ENCODE data around the gene KAZN. TPM values are rescaled to one million over a fixed set of nuclear protein-coding genes. Genes with fewer than 3 reads are reported as not detected.
A peak's percentile ranks its signal among the peaks of the same experiment; 100 is the strongest.

The KAZN gene
- total RNA-seq, 1 experiment from 2014 or later, result 2.4 TPM

- POLR2A ChIA-PET, result no interaction called here
- H3K36me3 ChIP-seq (ENCODE audit: control insufficient read depth, insufficient read depth, low read length), result no peaks in the 10 kb centered on the region
- H3K4me1 Mint-ChIP-seq (ENCODE audit: low read depth, unreplicated experiment), result peaks cover 10% of the 10 kb centered on the region
- CTCF ChIA-PET, result interaction anchor here (0.5 to 1.0 kb wide), 2 partner anchors 11 to 105 kb away, joined by 3 to 6 read pairs; no protein-coding TSS in a partner anchor
- H3K27me3 ChIP-seq (replicated peaks; ENCODE audit: control insufficient read depth, insufficient read depth, low read length), result no peaks in the 10 kb centered on the region; the same call in none of the 2 replicates
- TF ChIP-seq, protein P1, sequence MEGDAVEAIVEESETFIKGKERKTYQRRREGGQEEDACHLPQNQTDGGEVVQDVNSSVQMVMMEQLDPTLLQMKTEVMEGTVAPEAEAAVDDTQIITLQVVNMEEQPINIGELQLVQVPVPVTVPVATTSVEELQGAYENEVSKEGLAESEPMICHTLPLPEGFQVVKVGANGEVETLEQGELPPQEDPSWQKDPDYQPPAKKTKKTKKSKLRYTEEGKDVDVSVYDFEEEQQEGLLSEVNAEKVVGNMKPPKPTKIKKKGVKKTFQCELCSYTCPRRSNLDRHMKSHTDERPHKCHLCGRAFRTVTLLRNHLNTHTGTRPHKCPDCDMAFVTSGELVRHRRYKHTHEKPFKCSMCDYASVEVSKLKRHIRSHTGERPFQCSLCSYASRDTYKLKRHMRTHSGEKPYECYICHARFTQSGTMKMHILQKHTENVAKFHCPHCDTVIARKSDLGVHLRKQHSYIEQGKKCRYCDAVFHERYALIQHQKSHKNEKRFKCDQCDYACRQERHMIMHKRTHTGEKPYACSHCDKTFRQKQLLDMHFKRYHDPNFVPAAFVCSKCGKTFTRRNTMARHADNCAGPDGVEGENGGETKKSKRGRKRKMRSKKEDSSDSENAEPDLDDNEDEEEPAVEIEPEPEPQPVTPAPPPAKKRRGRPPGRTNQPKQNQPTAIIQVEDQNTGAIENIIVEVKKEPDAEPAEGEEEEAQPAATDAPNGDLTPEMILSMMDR (IDR thresholded peaks at IDR 0.05; ENCODE audit: insufficient read depth in 1 of 2, low read depth in 1 of 2, low read length in 1 of 2, severe bottlenecking in 1 of 2, unreplicated experiment in 1 of 2), result peak; percentile 82 to 88
- peaks cover 21% of the 10 kb centered on the region for H3K27me3 Mint-ChIP-seq (ENCODE audit: insufficient read depth, unreplicated experiment)
- intact Hi-C loops (cut with micrococcal nuclease; ENCODE audit: unreplicated experiment), result loop anchor here (1.0 to 10.0 kb wide), 4 partner anchors 38 to 1135 kb away; no protein-coding TSS in a partner anchor
- no peak overlapping the region for H3K27ac Mint-ChIP-seq (ENCODE audit: unreplicated experiment)
- no peaks in the 10 kb centered on the region for H3K9me3 ChIP-seq
- H3K4me3 ChIP-seq (ENCODE audit: low read depth, low read length), result no peak overlapping the region
- peak; percentile 61 to 72 for DNase-seq
- no peaks in the 10 kb centered on the region for H3K36me3 Mint-ChIP-seq (ENCODE audit: insufficient read depth, unreplicated experiment)
- H3K4me1 ChIP-seq, result 0 out of 2 replicates have a peak, but pooled peaks cover 5% of the 10 kb centered on the region
- H3K9me3 Mint-ChIP-seq (ENCODE audit: unreplicated experiment), result no peaks in the 10 kb centered on the region
- no peak overlapping the region for H3K4me3 Mint-ChIP-seq (ENCODE audit: unreplicated experiment)
- no TSS peak for BruUV-seq (replicated peaks)
These were observed 501.8 kb downstream of the KAZN start for GRCh38 chr1:15100121-15100879.

GRCh38 chr1:15100880-15101760 lies 502.6 kb downstream of the KAZN start:
- 0 out of 2 replicates have a peak, but pooled peaks cover 5% of the 10 kb centered on the region for H3K4me1 ChIP-seq
- CTCF ChIA-PET, result no interaction called here
- H3K36me3 Mint-ChIP-seq (ENCODE audit: insufficient read depth, unreplicated experiment), result no peaks in the 10 kb centered on the region
- BruUV-seq (replicated peaks), result no TSS peak
- no peak for DNase-seq
- peaks cover 21% of the 10 kb centered on the region for H3K27me3 Mint-ChIP-seq (ENCODE audit: insufficient read depth, unreplicated experiment)
- POLR2A ChIA-PET, result no interaction called here
- no peaks in the 10 kb centered on the region; the same call in none of the 2 replicates for H3K27me3 ChIP-seq (replicated peaks; ENCODE audit: control insufficient read depth, insufficient read depth, low read length)
- intact Hi-C loops (cut with micrococcal nuclease; ENCODE audit: unreplicated experiment), result loop anchor here (1.0 to 10.0 kb wide), 4 partner anchors 39 to 1136 kb away; no protein-coding TSS in a partner anchor
- H3K27ac Mint-ChIP-seq (ENCODE audit: unreplicated experiment), result no peak overlapping the region
- peaks cover 10% of the 10 kb centered on the region for H3K4me1 Mint-ChIP-seq (ENCODE audit: low read depth, unreplicated experiment)
- no peaks in the 10 kb centered on the region for H3K9me3 ChIP-seq
- no peaks in the 10 kb centered on the region for H3K9me3 Mint-ChIP-seq (ENCODE audit: unreplicated experiment)
- peak overlapping the region; percentile 1 for H3K4me3 Mint-ChIP-seq (ENCODE audit: unreplicated experiment)
- TF ChIP-seq, protein P1 (IDR thresholded peaks at IDR 0.05; ENCODE audit: insufficient read depth in 1 of 2, low read depth in 1 of 2, low read length in 1 of 2, severe bottlenecking in 1 of 2, unreplicated experiment in 1 of 2), result no peak
- no peak overlapping the region for H3K4me3 ChIP-seq (ENCODE audit: low read depth, low read length)
- no peaks in the 10 kb centered on the region for H3K36me3 ChIP-seq (ENCODE audit: control insufficient read depth, insufficient read depth, low read length)

GRCh38 chr1:15101801-15102200 lies 503.3 kb downstream of the KAZN start:
- no peak overlapping the region for H3K4me3 ChIP-seq (ENCODE audit: low read depth, low read length)
- peaks cover 21% of the 10 kb centered on the region for H3K27me3 Mint-ChIP-seq (ENCODE audit: insufficient read depth, unreplicated experiment)
- no peak overlapping the region for H3K27ac Mint-ChIP-seq (ENCODE audit: unreplicated experiment)
- intact Hi-C loops (cut with micrococcal nuclease; ENCODE audit: unreplicated experiment), result loop anchor here (5.0 to 10.0 kb wide), 3 partner anchors 54 to 1137 kb away; no protein-coding TSS in a partner anchor
- no peak for DNase-seq
- H3K36me3 Mint-ChIP-seq (ENCODE audit: insufficient read depth, unreplicated experiment), result no peaks in the 10 kb centered on the region
- H3K9me3 Mint-ChIP-seq (ENCODE audit: unreplicated experiment), result no peaks in the 10 kb centered on the region
- 0 out of 2 replicates have a peak, but pooled peaks cover 5% of the 10 kb centered on the region for H3K4me1 ChIP-seq
- H3K27me3 ChIP-seq (replicated peaks; ENCODE audit: control insufficient read depth, insufficient read depth, low read length), result no peaks in the 10 kb centered on the region; the same call in none of the 2 replicates
- no peaks in the 10 kb centered on the region for H3K9me3 ChIP-seq
- H3K36me3 ChIP-seq (ENCODE audit: control insufficient read depth, insufficient read depth, low read length), result no peaks in the 10 kb centered on the region
- TF ChIP-seq, protein P1 (IDR thresholded peaks at IDR 0.05; ENCODE audit: insufficient read depth in 1 of 2, low read depth in 1 of 2, low read length in 1 of 2, severe bottlenecking in 1 of 2, unreplicated experiment in 1 of 2), result no peak
- H3K4me3 Mint-ChIP-seq (ENCODE audit: unreplicated experiment), result no peak overlapping the region
- POLR2A ChIA-PET, result no interaction called here
- H3K4me1 Mint-ChIP-seq (ENCODE audit: low read depth, unreplicated experiment), result peaks cover 10% of the 10 kb centered on the region
- BruUV-seq (replicated peaks), result no TSS peak
- CTCF ChIA-PET, result no interaction called here

Data from Caco-2 (cell line).